Measurements from ENCODE around the gene FSD2. TPM values are rescaled to one million over a fixed set of nuclear protein-coding genes. Genes with fewer than 3 reads are reported as not detected.

The FSD2 gene
- total and polyA plus RNA-seq, 9 of the 15 experiments (the other 6 are each of a cell fraction or from before 2014, with no cell fraction given): 0.01 to 0.06 TPM; not detected in 7

GRCh38 chr15:82809308-82810060 lies 3.6 kb upstream of the FSD2 start, which contains the start of gene WHAMM (continued):
- TF ChIP-seq TSHZ1 (CRISPR knock-in tag; IDR thresholded peaks at IDR 0.05) (no peak), ATF2 (CRISPR knock-in tag; IDR thresholded peaks at IDR 0.05) (no peak), ELK1 (CRISPR knock-in tag; IDR thresholded peaks at IDR 0.05) (no peak), CTCF (IDR thresholded peaks at IDR 0.05 in 2 of 3, conservative IDR thresholded peaks at IDR 0.05 in 1 of 3; ENCODE audit: insufficient read depth in 2 of 3, low read depth in 1 of 3, low read length in 3 of 3) (peak in 2 of 3 experiments; percentile 19 to 44; a peak in 2 of 6 replicates), ZNF583 (CRISPR knock-in tag; IDR thresholded peaks at IDR 0.05) (0 out of 2 replicates have a peak, but pooled peaks have one; percentile 32), SFPQ (IDR thresholded peaks at IDR 0.05; ENCODE audit: low read depth, low read length) (no peak), HDAC1 (IDR thresholded peaks at IDR 0.05) (peak in 1 of 2 experiments; percentile 78; a peak in 2 of 4 replicates), SNRNP70 (optimal IDR thresholded peaks at IDR 0.05; ENCODE audit: low read depth, low read length) (no peak), GATAD2A (IDR thresholded peaks at IDR 0.05) (no peak), ZBED1 (IDR thresholded peaks at IDR 0.05) (0 out of 2 replicates have a peak, but pooled peaks have one; percentile 46), IRF9 (tag; IDR thresholded peaks at IDR 0.05) (no peak), ZNF324 (CRISPR knock-in tag; IDR thresholded peaks at IDR 0.05) (no peak), SPI1 (IDR thresholded peaks at IDR 0.05; ENCODE audit: borderline replicate concordance, low read depth, low read length) (no peak)
